ENCODE results near the gene SLAIN1.

- 0 out of 2 replicates have a peak, but pooled peaks have one; percentile 24 for TF ChIP-seq ATF2 (IDR thresholded peaks at IDR 0.05; ENCODE audit: low read length)
- TF ChIP-seq CTCF (IDR thresholded peaks at IDR 0.05 in 2 of 3, conservative IDR thresholded peaks at IDR 0.05 in 1 of 3; ENCODE audit: control insufficient read depth in 2 of 3, extremely low read depth in 1 of 3, insufficient read depth in 1 of 3, low read depth in 3 of 3, low read length in 3 of 3), result no peak
- no peak for TF ChIP-seq HSF1 (IDR thresholded peaks at IDR 0.05; ENCODE audit: low read depth, low read length)
- no peak; the same call in 1 of the 2 replicates for TF ChIP-seq CBFB (IDR thresholded peaks at IDR 0.05; ENCODE audit: low read depth)
- TF ChIP-seq POLR2A (IDR thresholded peaks at IDR 0.05; ENCODE audit: low read depth, low read length), result no peak
- no peak for TF ChIP-seq ZNF24 (IDR thresholded peaks at IDR 0.05)
- no peak for TF ChIP-seq CBX3 (IDR thresholded peaks at IDR 0.05; ENCODE audit: borderline replicate concordance, low read depth)
- TF ChIP-seq BHLHE40 (IDR thresholded peaks at IDR 0.05; ENCODE audit: borderline replicate concordance in 1 of 2, low read depth in 2 of 2, low read length in 1 of 2), result no peak
- TF ChIP-seq NR2F1 (conservative IDR thresholded peaks at IDR 0.05), result no peak
- TF ChIP-seq SREBF1 (IDR thresholded peaks at IDR 0.05; ENCODE audit: low read length), result no peak
- no peak for TF ChIP-seq RFX5 (IDR thresholded peaks at IDR 0.05; ENCODE audit: low read depth, low read length)
- no peak for TF ChIP-seq CHD1 (IDR thresholded peaks at IDR 0.05; ENCODE audit: low read depth, low read length)
Observed at GRCh38 chr13:77715233-77715891, 17.9 kb downstream of the SLAIN1 start.

All from GM12878 (cell line).